Stimulated activated CD8-positive, alpha-beta memory T cell treated with anti-CD3 and anti-CD28 coated beads, Interleukin-4, amount 100 ng/mL, for 1 hour (primary cell): Measurements from ENCODE around the gene ABCA2.

ENCODE experiments used
- DNase-seq, 2 donors: peaks; one replicate each; pipeline ENCODE4 v3.0.0-alpha.2; 2020; ENCODE audit warnings: low read depth in 2 of 2, low spot score in 1 of 2

The ABCA2 gene

GRCh38 chr9:137027369-137028262 lies at the start of gene ABCA2:
ABCA2 (minus strand) TSS chr9:137028237; CDS start chr9:137028140, 97 bp downstream.
- DNase-seq = no peak

- DNase-seq = no peak
These were observed 49.1 kb upstream of the ABCA2 start, which contains the start of gene UAP1L1 for GRCh38 chr9:137077010-137077747. UAP1L1 (plus strand) TSS chr9:137077517; CDS start chr9:137077533, 16 bp downstream.

GRCh38 chr9:137076636-137077009 lies 48.6 kb upstream of the ABCA2 start:
- no peak for DNase-seq

GRCh38 chr9:137075275-137075775 lies 47.3 kb upstream of the ABCA2 start:
- no peak for DNase-seq

- no peak for DNase-seq
These were observed 46.7 kb upstream of the ABCA2 start for GRCh38 chr9:137074657-137075274.

GRCh38 chr9:137073992-137074399 lies 46.0 kb upstream of the ABCA2 start:
- DNase-seq = no peak

- DNase-seq = no peak
These were observed 43.2 kb upstream of the ABCA2 start for GRCh38 chr9:137071282-137071681.

- DNase-seq = no peak
These were observed 42.9 kb upstream of the ABCA2 start for GRCh38 chr9:137070906-137071275.

GRCh38 chr9:137070201-137070905 lies 42.3 kb upstream of the ABCA2 start, which contains the start of gene SAPCD2:
SAPCD2 (minus strand) TSS chr9:137070557; CDS start chr9:137070460, 97 bp downstream.
- peak; percentile 52 to 71 for DNase-seq

GRCh38 chr9:137069508-137070091 lies 41.6 kb upstream of the ABCA2 start:
- DNase-seq = no peak

- no peak for DNase-seq
These were observed 40.8 kb upstream of the ABCA2 start for GRCh38 chr9:137068539-137069507.

GRCh38 chr9:137067860-137068538 lies 40.0 kb upstream of the ABCA2 start:
- peak; percentile 52 to 66 for DNase-seq

- DNase-seq = no peak
These were observed 38.2 kb upstream of the ABCA2 start for GRCh38 chr9:137066096-137066861.

GRCh38 chr9:137065336-137065967 lies 37.4 kb upstream of the ABCA2 start:
- DNase-seq = no peak

- no peak for DNase-seq
These were observed 36.8 kb upstream of the ABCA2 start for GRCh38 chr9:137064880-137065164.

- peak in 1 of 2 donors; percentile 42 for DNase-seq
These were observed 36.2 kb upstream of the ABCA2 start for GRCh38 chr9:137064027-137064879.
